Adipose tissue (tissue), 3 donors: Measurements from ENCODE around the gene STKLD1. TPM values are rescaled to one million over a fixed set of nuclear protein-coding genes. Genes with fewer than 3 reads are reported as not detected.
"Not testable (repeated sequence)": the region's sequence is repeated elsewhere in the genome, so short reads cannot be mapped to it uniquely, and the experiment has no call there.

Experiments
- H3K27ac ChIP-seq: one replicate; pipeline ENCODE4 v1.5.1; 2013; ENCODE audit warnings: low read depth, low read length
- WGBS, 3 donors: extraction: QIAGEN DNeasy Blood & Tissue Kit; methylation state at CpG; one replicate each; pipeline ENCODE4 v1.1.7; 2013; 5-methylcytosine and 5-hydroxymethylcytosine counted together
- polyA plus RNA-seq, 3 donors: library from polyadenylated mRNA; stranded (reverse); fragments of 200-250 nt; gene quantifications; one replicate each; pipeline ENCODE4 v1.2.3, GENCODE V29; 2013
- donor health status: healthy with polysubstance abuse.
- donor health status: Bipolar disorder and iron deficiency.
- donor health status: healthy.

Gene STKLD1
- polyA plus RNA-seq, 3 donors = 0.44 to 0.68 (median 0.45) TPM

- not testable (repeated sequence) for H3K27ac ChIP-seq
- WGBS, 3 donors = 84 to 91% (median 86%) methylated on average over 14 of the region's 14 CpGs
These were observed 1.1 kb downstream of the STKLD1 start for GRCh38 chr9:133377280-133377679.

- no peak overlapping the region for H3K27ac ChIP-seq
- whole genome bisulfite sequencing, 3 donors = 61 to 70% (median 63%) methylated on average over 6 of the region's 6 CpGs
These were observed 1.6 kb downstream of the STKLD1 start for GRCh38 chr9:133377721-133378216.

- H3K27ac ChIP-seq = no peak overlapping the region
- 66 to 95% (median 71%) methylated on average over 1 of the region's 1 CpG for WGBS, 3 donors
These were observed 2.3 kb downstream of the STKLD1 start for GRCh38 chr9:133378408-133378962.

- H3K27ac ChIP-seq = no peak overlapping the region
- WGBS, 3 donors = 92 to 96% (median 95%) methylated on average over 14 of the region's 14 CpGs
These were observed 3.3 kb downstream of the STKLD1 start for GRCh38 chr9:133379153-133380086.

- H3K27ac ChIP-seq = no peak overlapping the region
- WGBS, 3 donors = 83 to 86% (median 84%) methylated on average over 4 of the region's 4 CpGs
These were observed 4.6 kb downstream of the STKLD1 start for GRCh38 chr9:133380734-133381133.

- 77 to 91% (median 90%) methylated on average over 4 of the region's 4 CpGs for WGBS, 3 donors
These were observed 6.5 kb downstream of the STKLD1 start for GRCh38 chr9:133382507-133383141.

GRCh38 chr9:133383438-133383837, 7.3 kb downstream of the STKLD1 start:
- WGBS, 3 donors = 93 to 98% (median 97%) methylated on average over 3 of the region's 3 CpGs
- H3K27ac ChIP-seq = no peak overlapping the region

More at GRCh38 chr9:133382507-133383141, 6.5 kb downstream of the STKLD1 start:
- no peak overlapping the region for H3K27ac ChIP-seq

- no peak overlapping the region for H3K27ac ChIP-seq
- WGBS, 3 donors = 73 to 94% (median 84%) methylated on average over 17 of the region's 17 CpGs
These were observed 8.7 kb downstream of the STKLD1 start for GRCh38 chr9:133384736-133385321.

- 87 to 89% (median 88%) methylated on average over 14 of the region's 14 CpGs for WGBS, 3 donors
These were observed 9.3 kb downstream of the STKLD1 start for GRCh38 chr9:133385452-133385851.

GRCh38 chr9:133386338-133386737, 10.2 kb downstream of the STKLD1 start:
- no peak overlapping the region for H3K27ac ChIP-seq
- WGBS, 3 donors = 81 to 83% (median 83%) methylated on average over 13 of the region's 13 CpGs

More at GRCh38 chr9:133385452-133385851, 9.3 kb downstream of the STKLD1 start:
- no peak overlapping the region for H3K27ac ChIP-seq

- WGBS, 3 donors = 81 to 90% (median 85%) methylated on average over 9 of the region's 9 CpGs
- no peak overlapping the region for H3K27ac ChIP-seq
These were observed 11.5 kb downstream of the STKLD1 start for GRCh38 chr9:133387680-133388079.

GRCh38 chr9:133389025-133389557, 12.9 kb downstream of the STKLD1 start:
- H3K27ac ChIP-seq = no peak overlapping the region
- 96% methylated on average over 12 of the region's 12 CpGs for WGBS, 3 donors

GRCh38 chr9:133389562-133389961, 13.4 kb downstream of the STKLD1 start:
- 84 to 85% (median 85%) methylated on average over 13 of the region's 13 CpGs for WGBS, 3 donors
- H3K27ac ChIP-seq = no peak overlapping the region

GRCh38 chr9:133390713-133391112, 14.5 kb downstream of the STKLD1 start:
- H3K27ac ChIP-seq = no peak overlapping the region
- 79 to 87% (median 82%) methylated on average over 7 of the region's 7 CpGs for WGBS, 3 donors

- not testable (repeated sequence) for H3K27ac ChIP-seq
- WGBS, 3 donors = 36 to 55% (median 45%) methylated on average over 2 to 3 of the region's 4 CpGs
These were observed 15.3 kb downstream of the STKLD1 start for GRCh38 chr9:133391449-133391848.

- WGBS, 3 donors = 94 to 98% (median 97%) methylated on average over 3 of the region's 3 CpGs
- H3K27ac ChIP-seq = not testable (repeated sequence)
These were observed 16.1 kb downstream of the STKLD1 start for GRCh38 chr9:133392308-133392707.

GRCh38 chr9:133393399-133393798, 17.2 kb downstream of the STKLD1 start:
- WGBS, 3 donors = 85 to 95% (median 95%) methylated on average over 3 of the region's 3 CpGs
- H3K27ac ChIP-seq = no peak overlapping the region

GRCh38 chr9:133394687-133395271, 18.6 kb downstream of the STKLD1 start:
- 15 to 32% (median 27%) methylated on average over 8 of the region's 8 CpGs for WGBS, 3 donors
- H3K27ac ChIP-seq = no peak overlapping the region
